ENCODE data around the gene SBF1. TPM values are rescaled to one million over a fixed set of nuclear protein-coding genes. Genes with fewer than 3 reads are reported as not detected.

SBF1 gene
- total RNA-seq = 100 to 1,000 TPM; 174 to 186 TPM

GRCh38 chr22:50474710-50475651 lies at the start of gene SBF1:
Gene SBF1 (minus strand): TSS chr22:50475035. CDS start chr22:50474840, 195 bp downstream.

GRCh38 chr22:50507991-50508884 lies 33.4 kb upstream of the SBF1 start, which contains the start of gene NCAPH2:
Gene NCAPH2 (plus strand): TSS chr22:50508224. CDS start chr22:50508338, 114 bp downstream.

GRCh38 chr22:50507421-50507990 lies 32.7 kb upstream of the SBF1 start, which contains the start of gene LMF2:
Gene LMF2 (minus strand): TSS chr22:50507702. CDS start chr22:50507675, 27 bp downstream.

GRCh38 chr22:50486561-50487289 lies 11.9 kb upstream of the SBF1 start, which contains the start of gene MIOX:
Gene MIOX (plus strand): TSS chr22:50486859. CDS start chr22:50486898, 39 bp downstream.

GRCh38 chr22:50481440-50482106 lies 6.7 kb upstream of the SBF1 start, which contains the start of gene ADM2:
Gene ADM2 (plus strand): TSS chr22:50481543. CDS start chr22:50481848, 305 bp downstream.

Other genes with a start within 250 kb of the SBF1 start
- 10 to 100 TPM; 58.8 to 62.5 TPM for gene TUBGCP6, start 230.0 kb downstream of the SBF1 start, total RNA-seq
- 10 to 100 TPM; 91.0 to 92.5 TPM for gene HDAC10, start 223.8 kb downstream of the SBF1 start, total RNA-seq
- gene MAPK12, start 213.4 kb downstream of the SBF1 start, total RNA-seq = 1 to 10 TPM; 3.2 to 3.3 TPM
- 10 to 100 TPM in 1 of 2 experiments, 1 to 10 TPM in 1; 8.9 to 11.4 TPM for gene MAPK11, start 204.7 kb downstream of the SBF1 start, total RNA-seq
- gene PLXNB2, start 167.4 kb downstream of the SBF1 start, total RNA-seq = 10 to 100 TPM; 16.1 to 16.4 TPM
- 1 to 10 TPM; 4.5 to 4.7 TPM for gene DENND6B, start 148.0 kb downstream of the SBF1 start, total RNA-seq
- gene PPP6R2, start 131.7 kb downstream of the SBF1 start, total RNA-seq = 10 to 100 TPM; 54.5 to 60.9 TPM
- gene ADM2, start 6.5 kb upstream of the SBF1 start, total RNA-seq = 1 to 10 TPM; 4.6 to 6.1 TPM
- not detected for gene MIOX, start 11.8 kb upstream of the SBF1 start, total RNA-seq
- 100 to 1,000 TPM; 106 to 107 TPM for gene LMF2, start 32.7 kb upstream of the SBF1 start, total RNA-seq
- 10 to 100 TPM; 83.5 to 88.7 TPM for gene NCAPH2, start 33.2 kb upstream of the SBF1 start, total RNA-seq
- gene SCO2, start 50.6 kb upstream of the SBF1 start, total RNA-seq = 10 to 100 TPM in 1 of 2 experiments, 1 to 10 TPM in 1; 3.8 to 11.7 TPM
- 10 to 100 TPM; 39.2 to 41.7 TPM for gene TYMP, start 55.0 kb upstream of the SBF1 start, total RNA-seq
- 1 to 10 TPM; 6.4 to 7.6 TPM for gene KLHDC7B, start 70.9 kb upstream of the SBF1 start, total RNA-seq
- gene SYCE3, start 87.9 kb upstream of the SBF1 start, total RNA-seq = not detected
- 10 to 100 TPM; 54.9 to 59.9 TPM for gene CPT1B, start 103.4 kb upstream of the SBF1 start, total RNA-seq
- gene CHKB, start 107.8 kb upstream of the SBF1 start, total RNA-seq = 100 to 1,000 TPM; 111 to 117 TPM
- under 1 TPM; 0.12 to 0.28 TPM for gene MAPK8IP2, start 125.8 kb upstream of the SBF1 start, total RNA-seq
- gene ARSA, start 153.1 kb upstream of the SBF1 start, total RNA-seq = 10 to 100 TPM; 56.8 to 59.1 TPM
- not detected for gene SHANK3, start 197.8 kb upstream of the SBF1 start, total RNA-seq